Amygdala (tissue), 56 donors: ENCODE data around the gene LIMS2.

ENCODE experiments used
- DNase-seq, 56 donors: peaks; one replicate each; lab custom pipeline; 2025; lab: John Stamatoyannopoulos, UW

The LIMS2 gene

DNA sequence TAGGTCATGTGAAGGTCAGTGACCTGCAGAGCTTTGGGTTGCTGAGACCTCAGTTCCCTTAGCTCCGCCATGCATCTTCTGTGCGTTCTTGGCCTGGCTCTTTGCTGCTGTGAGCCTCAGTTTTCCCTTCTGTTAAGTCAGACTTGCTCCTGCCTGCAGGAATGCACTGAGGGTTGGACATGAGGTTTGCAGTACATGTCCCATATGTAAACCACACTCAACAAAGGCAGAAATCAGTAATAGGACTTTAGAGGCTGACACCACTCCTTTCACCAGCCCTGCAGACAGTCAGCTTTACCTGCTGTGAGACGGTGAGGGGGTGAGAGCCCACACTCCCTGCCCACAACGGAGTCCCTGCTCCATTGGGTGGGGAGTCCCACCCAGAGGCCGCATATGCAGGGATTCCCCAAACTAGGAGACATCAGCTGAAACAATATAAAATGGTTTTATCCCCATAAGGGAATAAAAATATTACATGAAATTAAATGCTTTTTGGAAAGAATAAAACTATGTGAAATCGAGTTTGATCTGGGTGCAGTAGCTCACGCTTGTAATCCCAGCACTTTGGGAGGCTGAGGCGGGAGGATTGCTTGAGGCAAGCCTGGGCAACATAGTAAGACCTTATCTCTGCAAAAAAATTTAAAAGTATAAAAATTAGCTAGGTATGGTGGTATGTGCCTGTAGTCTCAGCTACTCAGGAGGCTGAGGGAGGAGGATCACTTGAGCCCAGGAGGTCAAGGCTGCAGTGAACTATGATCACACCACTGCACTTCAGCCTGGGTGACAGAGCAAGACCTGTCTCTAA lies 84.7 kb downstream of the LIMS2 start:
- DNase-seq: no peak

GRCh38 chr2:127589841-127590240 lies 85.5 kb downstream of the LIMS2 start:
- no peak for DNase-seq

- DNase-seq: no peak
These were observed 86.0 kb downstream of the LIMS2 start for GRCh38 chr2:127589358-127589757.
